ENCODE results near the gene SULF2.

DNA sequence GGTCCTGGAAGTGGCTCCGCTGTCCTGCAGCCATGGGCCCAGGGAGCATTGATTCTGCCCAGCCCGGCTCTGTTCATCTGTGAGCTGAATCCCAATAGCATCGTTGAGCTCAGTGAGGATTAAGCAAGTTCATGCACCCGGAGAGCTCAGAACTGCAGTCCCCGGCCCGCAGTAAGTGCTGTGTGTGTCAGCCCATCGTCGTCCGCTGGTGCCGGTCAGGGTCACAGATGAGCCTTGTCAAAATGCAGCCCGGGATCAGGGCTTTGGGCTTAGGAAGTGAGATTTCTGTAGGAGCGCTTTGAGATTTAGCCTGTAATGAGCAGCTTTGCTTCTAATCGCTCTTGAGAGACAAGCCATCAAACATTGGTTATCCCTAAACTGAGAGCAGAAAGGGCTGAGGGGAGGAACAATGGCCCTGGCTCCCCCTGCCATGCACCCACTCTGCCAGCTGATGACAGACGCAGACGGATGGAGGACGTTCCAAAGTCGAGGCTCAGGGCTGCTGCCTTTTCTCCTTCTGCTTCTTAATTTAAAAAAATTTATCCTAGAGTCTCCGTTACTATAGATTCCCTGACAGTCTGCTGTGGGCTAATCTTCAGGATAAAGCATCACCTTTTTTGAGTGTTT is 25.6 kb upstream of the SULF2 start:
- TF ChIP-seq CHD1 (IDR thresholded peaks at IDR 0.05; ENCODE audit: low read length) (no peak), SIN3A (IDR thresholded peaks at IDR 0.05; ENCODE audit: borderline replicate concordance in 2 of 2, control insufficient read depth in 1 of 2, low read depth in 2 of 2, low read length in 2 of 2) (no peak), ZNF124 (CRISPR knock-in tag; IDR thresholded peaks at IDR 0.05) (no peak), SMAD3 (CRISPR knock-in tag; conservative IDR thresholded peaks at IDR 0.05) (no peak), NR2C2 (CRISPR knock-in tag; IDR thresholded peaks at IDR 0.05) (no peak), NR2C2 (tag; IDR thresholded peaks at IDR 0.05) (no peak), TBP (optimal IDR thresholded peaks at IDR 0.05; ENCODE audit: low read depth, low read length) (no peak), RAD21 (CRISPR knock-in tag; conservative IDR thresholded peaks at IDR 0.05 in 1 of 2, IDR thresholded peaks at IDR 0.05 in 1 of 2) (no peak), ZNF282 (CRISPR knock-in tag; IDR thresholded peaks at IDR 0.05) (no peak), SIRT6 (IDR thresholded peaks at IDR 0.05; ENCODE audit: low read depth, low read length) (no peak), CXXC5 (CRISPR knock-in tag; IDR thresholded peaks at IDR 0.05) (no peak), SMAD4 (CRISPR knock-in tag; conservative IDR thresholded peaks at IDR 0.05) (no peak), CREBBP (IDR thresholded peaks at IDR 0.05; ENCODE audit: low read depth, low read length) (no peak)
